HG03354 (cell line): ENCODE data around the gene MRAP.
"Not testable (repeated sequence)": the region's sequence is repeated elsewhere in the genome, so short reads cannot be mapped to it uniquely, and the experiment has no call there.

Experiments
- ATAC-seq: cut with Tn5 transposase; IDR thresholded peaks from one replicate; pipeline ENCODE4 v1.9.1; 2021; ENCODE audit warnings: mild to moderate bottlenecking; ENCODE audit not compliant: unreplicated experiment, poor library complexity, severe bottlenecking

The MRAP gene

GRCh38 chr21:32298148-32298559, 501 bp upstream of the MRAP start:
- ATAC-seq, result no peak

- ATAC-seq, result no peak
Measured at GRCh38 chr21:32299695-32300094, 1.0 kb downstream of the MRAP start.

GRCh38 chr21:32300117-32300681, 1.5 kb downstream of the MRAP start:
- ATAC-seq, result no peak

- ATAC-seq, result no peak
Measured at GRCh38 chr21:32301596-32301995, 2.9 kb downstream of the MRAP start.

GRCh38 chr21:32302560-32302959, 3.9 kb downstream of the MRAP start:
- no peak for ATAC-seq

- ATAC-seq, result no peak
Measured at GRCh38 chr21:32303385-32303784, 4.7 kb downstream of the MRAP start.

- ATAC-seq, result no peak
Measured at GRCh38 chr21:32304998-32305397, 6.3 kb downstream of the MRAP start.

- ATAC-seq, result no peak
Measured at GRCh38 chr21:32306021-32306780, 7.5 kb downstream of the MRAP start.

- no peak for ATAC-seq
Measured at GRCh38 chr21:32307706-32308105, 9.1 kb downstream of the MRAP start.

GRCh38 chr21:32308696-32309095, 10.0 kb downstream of the MRAP start:
- no peak for ATAC-seq

- ATAC-seq, result no peak
Measured at GRCh38 chr21:32309906-32310460, 11.3 kb downstream of the MRAP start.

- not testable (repeated sequence) for ATAC-seq
Measured at GRCh38 chr21:32310976-32311375, 12.3 kb downstream of the MRAP start.

- no peak for ATAC-seq
Measured at GRCh38 chr21:32311621-32312020, 13.0 kb downstream of the MRAP start.

GRCh38 chr21:32312326-32312725, 13.7 kb downstream of the MRAP start:
- ATAC-seq, result no peak

GRCh38 chr21:32312976-32313375, 14.3 kb downstream of the MRAP start:
- ATAC-seq, result no peak

- ATAC-seq, result no peak
Measured at GRCh38 chr21:32314806-32315205, 16.2 kb downstream of the MRAP start.

- no peak for ATAC-seq
Measured at GRCh38 chr21:32315511-32316281, 17.0 kb downstream of the MRAP start.

- no peak for ATAC-seq
Measured at GRCh38 chr21:32316361-32317215, 17.9 kb downstream of the MRAP start.

GRCh38 chr21:32317726-32318125, 19.1 kb downstream of the MRAP start:
- ATAC-seq, result no peak

GRCh38 chr21:32319012-32319411, 20.4 kb downstream of the MRAP start:
- ATAC-seq, result no peak
